Inflammatory macrophage treated with lipopolysaccharide for 4 hours (primary cell): Measurements from ENCODE around the gene ZNF391.
"Not testable (repeated sequence)": the region's sequence is repeated elsewhere in the genome, so short reads cannot be mapped to it uniquely, and the experiment has no call there.

Experiments
- DNase-seq: peaks from one replicate; pipeline ENCODE4 v3.0.0-alpha.2; 2020

ZNF391 gene

DNA sequence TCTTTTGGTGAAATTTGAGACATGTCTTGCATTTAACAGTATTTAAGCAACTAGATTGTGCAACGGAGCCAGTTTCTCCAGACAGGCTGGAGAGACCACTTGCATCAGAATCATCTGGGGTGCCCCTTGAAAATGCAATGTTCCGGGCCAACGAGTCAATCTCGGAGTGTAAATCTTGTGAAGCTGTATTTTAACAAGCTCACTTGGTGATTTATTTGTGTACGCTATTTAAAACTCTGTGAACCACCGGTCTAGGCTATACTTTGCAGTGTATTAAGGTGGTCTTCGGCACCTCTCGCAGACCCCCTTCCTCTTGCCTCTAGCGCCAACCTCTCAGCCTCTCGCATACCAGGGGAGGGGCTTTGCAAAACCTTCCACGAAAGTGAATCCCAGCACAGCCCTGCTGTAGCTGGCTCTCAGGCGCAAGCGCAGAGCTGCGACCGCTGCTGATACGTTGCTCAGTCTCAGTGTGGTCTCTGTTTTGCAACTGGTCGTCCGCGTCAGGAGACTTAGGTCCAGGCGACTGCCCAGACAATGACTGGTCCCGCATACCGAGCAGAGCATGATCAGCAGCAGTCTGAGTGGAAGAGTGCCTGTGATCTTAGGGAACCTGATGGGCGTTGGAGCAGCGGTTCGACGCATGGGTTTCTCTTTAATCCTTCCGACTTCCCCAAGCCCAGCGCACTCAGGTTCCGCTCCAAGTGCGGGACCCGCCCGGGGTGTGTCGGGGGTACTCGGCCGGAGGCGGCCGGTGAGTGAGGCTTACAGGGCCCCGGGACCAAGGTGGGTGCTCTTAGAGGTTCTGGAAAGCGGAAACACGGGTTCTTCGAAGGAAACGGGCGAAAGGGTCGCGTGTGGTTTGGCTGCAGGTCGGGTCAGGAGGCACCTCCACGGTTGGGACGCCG, at the start of gene ZNF391:
TSS of gene ZNF391 (plus strand) at position 467 of the 905 bp plus-strand sequence. CDS start 11,612 bp downstream, outside the sequence.
- peak; percentile 76 for DNase-seq

- no peak for DNase-seq
These were observed 35.7 kb upstream of the ZNF391 start for GRCh38 chr6:27352850-27353249.

DNA sequence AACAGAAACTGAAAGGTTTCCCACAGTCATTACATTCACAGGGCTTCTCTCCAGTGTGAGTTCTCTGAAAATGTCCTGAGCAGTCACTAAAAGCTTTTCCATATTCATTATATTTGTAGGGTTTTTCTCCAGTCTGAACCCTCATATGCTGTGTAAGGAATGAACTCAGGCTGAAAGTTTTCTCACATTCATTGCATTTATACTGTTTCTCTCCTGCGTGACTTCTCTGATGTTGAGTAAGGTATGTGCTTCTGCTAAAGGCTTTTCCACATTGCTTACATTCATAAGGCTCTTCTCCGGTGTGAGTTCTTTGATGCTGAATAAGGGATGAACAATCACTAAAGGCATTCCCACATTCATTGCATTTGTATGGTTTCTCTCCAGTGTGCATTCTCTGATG, 29.8 kb upstream of the ZNF391 start:
- DNase-seq: no peak

DNA sequence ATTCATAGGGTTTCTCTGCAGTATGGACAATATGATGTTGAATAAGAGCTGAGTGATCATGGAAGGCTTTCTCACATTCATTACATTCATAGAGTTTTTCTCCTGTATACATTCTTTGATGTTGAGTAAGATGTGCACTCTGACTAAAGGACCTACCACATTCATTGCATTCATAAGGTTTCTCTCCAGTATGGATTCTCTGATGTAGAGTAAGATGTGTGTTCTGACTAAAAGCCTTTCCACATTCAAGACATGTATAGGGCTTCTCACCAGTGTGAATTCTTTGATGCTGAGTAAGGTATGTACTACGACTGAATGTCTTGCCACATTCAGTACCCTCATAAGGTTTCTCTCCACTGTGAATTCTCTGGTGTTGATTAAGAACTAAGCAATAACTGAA, 29.3 kb upstream of the ZNF391 start:
- no peak for DNase-seq

DNA sequence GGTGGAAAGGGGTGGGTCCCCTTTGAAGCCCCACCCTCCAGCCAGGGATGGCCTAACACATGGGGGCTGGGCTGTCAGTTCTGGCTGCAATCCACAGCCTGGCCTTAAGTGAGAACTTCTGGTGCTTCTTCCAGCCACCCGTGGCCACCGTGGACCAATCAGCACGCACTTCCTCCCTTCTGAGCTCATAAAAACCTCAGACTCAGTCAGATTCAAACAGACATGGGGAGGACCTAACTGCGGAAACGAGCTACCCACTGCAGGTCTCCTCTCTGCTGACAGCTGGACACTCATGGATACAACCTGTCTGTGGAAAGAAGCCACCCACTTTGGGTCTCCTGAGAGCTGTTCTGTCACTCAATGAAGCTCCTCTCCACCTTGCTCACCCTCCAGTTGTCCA, 20.4 kb upstream of the ZNF391 start:
- no peak for DNase-seq

- DNase-seq: no peak
These were observed 18.2 kb upstream of the ZNF391 start for GRCh38 chr6:27370391-27370790.

- peak; percentile 7 for DNase-seq
These were observed 13.5 kb upstream of the ZNF391 start for GRCh38 chr6:27374824-27375612.

GRCh38 chr6:27375613-27376079, 12.9 kb upstream of the ZNF391 start:
- DNase-seq: peak; percentile 2

DNA sequence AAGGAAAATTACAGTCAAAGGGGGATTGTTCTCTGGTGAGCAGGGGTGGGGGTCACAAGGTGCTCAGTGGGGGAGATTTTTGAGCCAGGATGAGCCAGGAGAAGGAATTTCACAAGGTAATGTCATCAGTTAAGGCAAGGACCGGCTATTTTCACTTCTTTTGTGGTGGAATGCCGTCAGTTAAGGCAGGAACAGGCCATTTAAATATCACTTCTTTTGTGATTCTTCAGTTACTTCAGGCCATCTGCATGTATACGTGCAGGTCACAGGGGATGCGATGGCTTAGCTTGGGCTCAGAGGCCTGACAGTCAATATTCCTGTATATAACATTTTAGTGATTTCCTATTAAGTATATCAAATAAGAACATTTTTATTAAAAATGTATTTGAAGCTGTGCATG, 10.2 kb upstream of the ZNF391 start:
- not testable (repeated sequence) for DNase-seq

DNA sequence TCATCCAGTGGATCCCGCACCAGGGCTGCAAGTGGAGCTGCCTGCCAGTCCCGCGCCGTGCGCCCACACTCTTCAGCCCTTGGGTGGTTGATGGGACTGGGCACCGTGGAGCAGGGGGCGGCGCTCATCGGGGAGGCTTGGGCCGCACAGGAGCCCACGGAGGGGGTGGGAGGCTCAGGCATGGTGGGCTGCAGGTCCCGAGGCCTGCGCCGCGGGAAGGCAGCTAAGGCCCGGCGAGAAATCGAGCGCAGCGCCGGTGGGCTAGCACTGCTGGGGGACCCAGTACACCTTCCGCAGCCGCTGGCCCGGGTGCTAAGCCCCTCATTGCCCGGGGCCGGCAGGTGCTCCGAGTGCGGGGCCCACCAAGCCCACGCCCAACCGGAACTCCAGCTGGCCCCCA, 7.6 kb upstream of the ZNF391 start:
- DNase-seq: not testable (repeated sequence)

DNA sequence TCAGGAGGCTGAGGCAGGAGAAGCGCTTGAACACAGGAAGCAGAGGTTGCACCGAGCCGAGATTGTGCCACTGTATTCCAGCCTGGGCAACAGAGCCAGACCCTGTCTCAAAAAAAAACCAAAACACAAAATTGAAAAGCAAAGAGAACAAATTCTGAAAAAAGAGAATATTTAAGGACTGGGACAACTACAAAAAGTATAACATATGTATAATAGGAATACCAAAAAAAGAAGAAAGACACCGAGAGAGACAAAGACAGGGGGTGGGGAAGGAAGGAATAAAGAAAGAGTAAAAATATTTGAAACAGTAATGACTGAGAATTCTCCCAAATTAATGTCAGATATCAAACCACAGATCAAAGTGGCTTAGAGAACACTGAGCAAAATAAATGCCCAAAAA, 5.5 kb upstream of the ZNF391 start:
- DNase-seq: no peak

- no peak for DNase-seq
These were observed 5.1 kb upstream of the ZNF391 start for GRCh38 chr6:27383481-27383880.

DNA sequence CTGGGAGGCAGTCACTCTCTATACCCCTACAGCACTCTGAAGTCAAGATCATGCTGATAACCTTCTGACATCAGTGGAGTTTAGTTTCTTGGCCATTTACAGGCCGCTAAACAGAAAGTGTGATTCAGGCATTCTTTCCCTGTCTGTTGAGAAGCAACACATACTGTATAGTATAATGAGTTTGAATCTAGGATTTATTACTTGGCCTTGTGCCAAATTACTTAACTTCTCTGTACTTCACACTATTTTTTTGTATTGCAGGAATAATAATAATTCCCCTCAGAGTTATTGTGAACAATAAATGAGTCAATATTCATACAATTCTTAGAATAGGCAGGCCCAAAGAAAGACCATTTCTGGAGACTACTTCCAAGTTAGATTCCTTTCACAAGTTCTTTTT, 4.1 kb downstream of the ZNF391 start:
- no peak for DNase-seq

GRCh38 chr6:27394073-27394472, 5.5 kb downstream of the ZNF391 start:
- DNase-seq: no peak

DNA sequence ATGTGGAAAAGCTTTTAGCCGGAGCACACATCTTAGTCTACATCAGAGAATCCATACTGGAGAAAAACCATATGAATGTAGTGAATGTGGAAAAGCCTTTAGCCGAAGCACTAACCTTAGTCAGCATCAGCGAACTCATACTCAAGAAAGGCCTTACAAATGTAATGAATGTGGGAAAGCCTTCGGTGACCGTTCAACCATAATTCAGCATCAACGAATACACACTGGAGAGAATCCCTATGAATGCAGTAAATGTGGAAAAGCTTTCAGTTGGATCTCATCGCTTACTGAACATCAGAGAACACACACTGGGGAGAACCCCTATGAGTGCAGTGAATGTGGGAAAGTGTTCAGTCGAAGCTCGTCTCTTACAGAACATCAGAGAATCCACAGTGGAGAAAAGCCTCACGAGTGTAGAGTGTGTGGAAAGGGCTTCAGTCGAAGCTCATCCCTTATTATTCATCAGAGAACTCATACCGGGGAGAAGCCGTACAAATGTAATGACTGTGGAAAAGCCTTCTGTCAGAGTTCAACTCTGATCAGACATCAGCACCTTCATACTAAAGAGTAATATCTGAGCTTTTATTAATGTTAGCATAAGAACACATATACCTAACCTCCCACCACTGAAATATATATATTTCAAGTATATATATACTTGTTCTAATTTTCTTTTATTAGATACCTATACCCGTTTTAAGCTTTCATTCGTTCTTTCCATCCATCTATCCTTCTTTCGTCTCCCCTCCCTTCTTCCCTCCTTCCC, 12.5 kb downstream of the ZNF391 start:
- no peak for DNase-seq

DNA sequence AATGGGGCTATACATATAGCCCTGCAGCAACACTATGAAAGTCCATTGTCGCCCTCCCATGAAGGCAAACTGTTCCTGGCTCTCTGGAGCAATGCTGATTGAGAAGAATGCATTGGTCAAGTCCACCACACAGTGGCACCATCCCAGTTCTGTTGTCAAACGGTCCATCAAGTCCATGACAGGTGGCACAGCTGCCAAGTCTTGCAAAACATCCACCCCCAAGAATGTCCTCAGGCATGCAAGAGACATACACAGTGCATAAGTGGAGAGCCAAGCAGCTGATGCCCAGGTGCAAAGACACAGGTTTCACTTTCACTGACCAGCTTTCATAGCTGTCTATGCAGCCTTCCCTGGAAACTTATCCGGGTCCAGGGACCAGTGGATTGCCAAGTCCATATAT, 17.5 kb downstream of the ZNF391 start:
- DNase-seq: no peak

DNA sequence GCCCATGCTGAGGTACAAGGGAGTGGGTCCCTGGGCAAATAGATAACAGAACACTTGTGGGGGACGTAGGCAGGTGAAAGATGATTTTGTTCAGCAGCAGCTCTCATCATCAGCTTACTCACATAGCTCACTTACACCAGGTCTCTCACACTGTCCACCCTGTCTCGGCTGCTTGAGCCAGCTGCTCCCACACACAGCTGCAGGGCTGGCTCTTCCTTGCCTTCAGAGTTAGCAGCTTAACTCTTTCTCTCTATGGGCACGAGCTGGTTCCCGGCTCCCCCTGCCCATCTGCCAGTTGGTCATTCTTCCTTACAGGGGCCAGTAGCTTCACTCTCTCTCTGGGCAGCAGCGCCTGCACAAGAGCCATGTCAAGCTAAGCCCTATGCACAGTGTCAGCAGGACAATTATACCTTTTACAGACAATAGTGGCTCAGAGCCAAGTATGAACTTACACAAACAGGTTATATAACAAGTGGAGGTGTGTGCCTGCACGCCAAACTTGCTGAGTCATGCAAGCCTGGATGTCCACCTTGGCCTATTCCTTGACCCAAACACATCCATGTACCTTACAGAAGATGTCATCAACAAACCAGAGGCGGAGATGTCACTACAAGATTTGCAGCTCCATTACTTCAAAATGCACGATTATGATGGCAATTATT, 18.7 kb downstream of the ZNF391 start:
- no peak for DNase-seq

GRCh38 chr6:27414300-27414699, 25.7 kb downstream of the ZNF391 start:
- DNase-seq: no peak

DNA sequence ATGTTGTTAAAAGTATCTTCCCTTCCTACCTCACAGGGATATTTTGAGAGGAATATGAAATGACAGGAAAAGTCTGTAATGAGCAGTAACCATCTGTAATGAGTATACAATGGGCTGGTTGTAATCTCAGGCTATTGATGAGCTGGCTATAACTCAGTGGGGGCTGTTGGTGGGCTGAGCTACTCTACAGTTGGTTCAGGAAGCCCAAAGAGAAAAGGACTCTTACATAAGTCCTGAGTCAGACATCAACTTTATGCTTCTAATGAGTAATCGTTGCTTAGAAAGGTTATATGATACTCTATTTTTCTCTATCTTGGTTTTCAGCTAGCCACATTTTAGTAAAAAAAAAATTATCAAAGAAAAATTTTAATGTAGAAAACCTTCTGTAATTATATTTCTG, 26.4 kb downstream of the ZNF391 start:
- no peak for DNase-seq

DNA sequence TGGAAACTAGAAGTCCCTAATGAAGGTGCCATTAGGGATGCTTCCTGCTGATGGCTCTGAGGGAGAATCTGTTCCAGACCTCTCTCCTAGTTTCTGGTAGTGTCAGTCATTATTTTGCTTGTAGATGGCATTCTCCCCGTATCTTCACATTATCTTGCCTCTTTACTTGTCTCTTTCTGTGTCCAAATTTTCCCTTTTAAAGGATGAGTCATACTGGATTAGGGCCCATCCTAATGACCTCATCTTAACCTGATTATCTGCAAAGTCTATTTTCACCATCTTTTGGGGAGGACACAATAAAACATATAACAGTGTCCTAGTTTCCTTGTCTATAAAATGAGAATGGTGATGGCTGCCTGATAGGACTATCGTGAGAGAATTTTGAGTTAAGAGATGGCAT, 27.3 kb downstream of the ZNF391 start:
- DNase-seq: no peak

DNA sequence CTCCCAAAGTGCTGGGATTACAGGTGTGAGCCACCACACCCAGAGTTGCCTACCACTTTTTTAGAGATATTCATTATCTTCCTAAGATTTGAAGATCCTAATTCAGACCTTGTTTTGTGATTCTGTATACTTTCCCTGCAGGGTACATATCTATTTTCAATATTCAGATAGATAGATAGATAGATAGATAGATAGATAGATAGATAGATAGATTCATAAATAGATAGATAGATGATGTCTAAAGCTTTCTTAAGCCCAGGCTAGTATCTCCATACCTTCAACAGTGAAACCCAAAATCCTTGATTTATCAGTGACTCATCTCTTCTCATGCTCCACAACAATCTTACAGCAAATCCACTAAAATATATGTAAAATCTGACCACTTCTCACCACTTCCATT, 30.8 kb downstream of the ZNF391 start:
- DNase-seq: no peak

GRCh38 chr6:27422651-27423332, 34.2 kb downstream of the ZNF391 start:
- no peak for DNase-seq
